K562 (cell line): ENCODE results near the gene KNCN. TPM values are rescaled to one million over a fixed set of nuclear protein-coding genes. Genes with fewer than 3 reads are reported as not detected.

Experiments
- NBN ChIP-seq: fragments of 450-650 bp; IDR thresholded peaks from 2 replicates; pipeline ENCODE4 v1.6.1; 2016; ENCODE audit warnings: low read depth, mild to moderate bottlenecking
- NFE2 ChIP-seq: IDR thresholded peaks from 2 replicates; pipeline ENCODE4 v1.6.1; 2014; ENCODE audit warnings: antibody characterized with exemption, low read depth
- NFXL1 ChIP-seq: fragments of 450-650 bp; formaldehyde crosslinking; IDR thresholded peaks from 2 replicates; pipeline ENCODE4 v1.4.0; 2021; ENCODE audit warnings: mild to moderate bottlenecking
- NRF1 ChIP-seq, 2 experiments: fragments of 450-650 bp; IDR thresholded peaks in 1 of 2; conservative IDR thresholded peaks in 1 of 2; 2 replicates each; pipeline ENCODE4 v1.6.1; 2014; ENCODE audit warnings: mild to moderate bottlenecking in 2 of 2
- PRMT5 ChIP-seq: sonication (generic); formaldehyde crosslinking; IDR thresholded peaks from 2 replicates; pipeline ENCODE4 v1.5.0; 2020; ENCODE audit warnings: missing genetic modification reagents
- PYGO2 ChIP-seq: fragments of 450-650 bp; IDR thresholded peaks from 2 replicates; pipeline ENCODE4 v1.6.1; 2016; ENCODE audit warnings: mild to moderate bottlenecking, missing genetic modification characterization, moderate library complexity, missing compliant biosample characterization
- SAFB2 ChIP-seq: fragments of 200-400 bp; formaldehyde crosslinking; IDR thresholded peaks from 2 replicates; pipeline ENCODE4 v1.6.1; 2018; ENCODE audit warnings: borderline replicate concordance, low read length, low read depth, moderate library complexity; ENCODE audit not compliant: severe bottlenecking
- ZBTB7A ChIP-seq: IDR thresholded peaks from 2 replicates; pipeline ENCODE4 v1.6.1; 2011; ENCODE audit warnings: low read depth, mild to moderate bottlenecking, low read length, moderate library complexity, borderline replicate concordance; ENCODE audit not compliant: control insufficient read depth
- ZNF165 ChIP-seq: fragments of 250-450 bp; sonication (Bioruptor Pico); IDR thresholded peaks from 2 replicates; pipeline ENCODE4 v1.4.0; 2020; ENCODE audit warnings: borderline replicate concordance
- ZNF444 ChIP-seq: fragments of 250-450 bp; sonication (Bioruptor Pico); IDR thresholded peaks from 2 replicates; pipeline ENCODE4 v1.4.0; 2020; ENCODE audit warnings: mild to moderate bottlenecking, moderate library complexity
- polyA plus RNA-seq, 8 experiments: library from polyadenylated mRNA; depleted of rRNA in 4 of 8; stranded (reverse) in 5 of 8; unstranded in 3 of 8; fragments of >200 nt; fragmentation: Nextera tagmentation in 2 of 8; fragmentation: Illumina TruSeq in 1 of 8; extraction: Ambion mirVana in 2 of 8; extraction: Trizol in 1 of 8; gene quantifications; 2 replicates each; pipeline versions ENCODE4 v1.2.1 to v1.2.3, GENCODE V29; 2011 to 2014; ENCODE audit warnings: inconsistent platforms in 1 of 8, missing spikeins in 1 of 8
- total RNA-seq, 7 experiments: library from RNA; depleted of rRNA in 6 of 7; stranded (reverse); fragments of >200 nt in 6 of 7; fragmentation: Illumina TruSeq in 2 of 7; extraction: Trizol in 2 of 7; gene quantifications; 2 replicates each; pipeline versions ENCODE4 v1.2.1 to v1.2.3, GENCODE V29; 2011 to 2021; ENCODE audit warnings: low replicate concordance in 1 of 7
- TF ChIP-seq, protein P1 (sequence below): IDR thresholded peaks from 2 replicates; pipeline ENCODE4 v1.6.1; 2012; ENCODE audit warnings: low read depth, low read length, improper control_type of control experiment, borderline replicate concordance
- TF ChIP-seq, protein P2 (sequence below), 2 experiments: IDR thresholded peaks; 2 replicates each; pipeline ENCODE4 v1.6.1; 2011; ENCODE audit warnings: borderline replicate concordance in 1 of 2, control low read depth in 1 of 2, low read depth in 1 of 2, low read length in 1 of 2, mild to moderate bottlenecking in 1 of 2, mixed read lengths in 1 of 2, moderate library complexity in 1 of 2; ENCODE audit not compliant: insufficient read depth in 1 of 2, insufficient read length in 1 of 2, poor library complexity in 1 of 2, severe bottlenecking in 1 of 2; ENCODE audit errors: extremely low read depth in 1 of 2
- TF ChIP-seq, protein P3 (sequence below): sonication (generic); IDR thresholded peaks from 2 replicates; pipeline ENCODE4 v1.6.1; 2016
- TF ChIP-seq, protein P4 (sequence below), 2 experiments: fragments of 250-450 bp in 1 of 2; fragments of 450-650 bp in 1 of 2; sonication (Bioruptor Pico) in 1 of 2; IDR thresholded peaks; 2 replicates each; pipeline versions ENCODE4 v1.6.1 to v1.8.0; 2016 to 2021; ENCODE audit warnings: mild to moderate bottlenecking in 2 of 2, moderate library complexity in 2 of 2, missing compliant biosample characterization in 1 of 2, missing genetic modification characterization in 1 of 2
- TF ChIP-seq, protein P5 (sequence below): fragments of 450-650 bp; IDR thresholded peaks from 2 replicates; pipeline ENCODE4 v1.6.1; 2016
- TF ChIP-seq, protein P6 (sequence below): sonication (generic); formaldehyde crosslinking; IDR thresholded peaks from 2 replicates; pipeline ENCODE4 v1.8.1; 2023; ENCODE audit warnings: mild to moderate bottlenecking, missing genetic modification reagents

Gene KNCN
- total and polyA plus RNA-seq, 9 of the 15 experiments (the other 6 are each of a cell fraction or from before 2014, with no cell fraction given) = not detected

DNA sequence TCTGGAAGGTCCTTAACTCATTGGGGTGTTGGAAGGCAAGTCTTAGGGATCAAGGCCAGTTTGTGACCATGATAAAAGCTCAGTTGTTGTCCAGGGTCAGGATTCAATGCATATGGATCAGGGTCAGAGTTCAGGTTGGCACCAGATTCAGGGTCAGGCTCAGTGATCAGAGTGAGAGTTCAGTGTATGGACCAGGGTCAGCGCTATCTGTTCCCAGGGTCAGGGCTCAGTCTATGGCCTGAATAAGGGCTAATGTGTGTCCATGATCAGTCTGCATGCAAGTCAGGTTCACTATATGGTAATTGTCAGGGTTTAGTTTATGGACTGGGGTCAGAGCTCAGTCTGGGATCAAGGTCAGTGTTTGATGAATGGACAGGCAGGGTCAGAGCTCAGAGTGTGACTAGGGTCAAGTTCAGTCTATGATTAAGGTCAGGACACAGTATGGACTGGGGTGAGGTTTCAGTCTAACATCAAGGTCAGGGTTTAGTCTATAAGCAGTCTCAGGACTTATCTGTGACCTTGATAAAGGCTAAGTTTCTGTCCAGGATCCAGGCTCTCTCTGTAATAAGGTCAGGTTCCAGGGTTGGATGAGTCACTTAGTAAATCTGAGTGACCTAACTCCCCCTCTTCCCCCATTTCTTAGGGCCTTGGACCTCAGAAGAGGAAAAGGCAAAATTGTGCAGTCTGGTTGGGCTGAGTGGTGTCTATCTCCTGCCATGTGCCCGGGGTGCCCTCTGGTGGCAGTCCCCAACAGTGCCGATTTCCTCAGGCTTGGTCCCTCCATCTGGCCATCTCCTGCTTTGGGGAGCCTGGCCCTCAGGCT lies 23.8 kb downstream of the KNCN start (continued):
- TF ChIP-seq, protein P1, sequence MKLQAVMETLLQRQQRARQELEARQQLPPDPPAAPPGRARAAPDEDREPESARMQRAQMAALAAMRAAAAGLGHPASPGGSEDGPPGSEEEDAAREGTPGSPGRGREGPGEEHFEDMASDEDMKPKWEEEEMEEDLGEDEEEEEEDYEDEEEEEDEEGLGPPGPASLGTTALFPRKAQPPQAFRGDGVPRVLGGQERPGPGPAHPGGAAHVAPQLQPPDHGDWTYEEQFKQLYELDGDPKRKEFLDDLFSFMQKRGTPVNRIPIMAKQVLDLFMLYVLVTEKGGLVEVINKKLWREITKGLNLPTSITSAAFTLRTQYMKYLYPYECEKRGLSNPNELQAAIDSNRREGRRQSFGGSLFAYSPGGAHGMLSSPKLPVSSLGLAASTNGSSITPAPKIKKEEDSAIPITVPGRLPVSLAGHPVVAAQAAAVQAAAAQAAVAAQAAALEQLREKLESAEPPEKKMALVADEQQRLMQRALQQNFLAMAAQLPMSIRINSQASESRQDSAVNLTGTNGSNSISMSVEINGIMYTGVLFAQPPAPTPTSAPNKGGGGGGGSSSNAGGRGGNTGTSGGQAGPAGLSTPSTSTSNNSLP = peak; percentile 84; the same call in 1 of the 2 replicates
- TF ChIP-seq, protein P2, sequence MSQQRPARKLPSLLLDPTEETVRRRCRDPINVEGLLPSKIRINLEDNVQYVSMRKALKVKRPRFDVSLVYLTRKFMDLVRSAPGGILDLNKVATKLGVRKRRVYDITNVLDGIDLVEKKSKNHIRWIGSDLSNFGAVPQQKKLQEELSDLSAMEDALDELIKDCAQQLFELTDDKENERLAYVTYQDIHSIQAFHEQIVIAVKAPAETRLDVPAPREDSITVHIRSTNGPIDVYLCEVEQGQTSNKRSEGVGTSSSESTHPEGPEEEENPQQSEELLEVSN (IDR thresholded peaks at IDR 0.05; ENCODE audit: borderline replicate concordance in 1 of 2, extremely low read depth in 1 of 2, insufficient read depth in 1 of 2, insufficient read length in 1 of 2, low read depth in 1 of 2, low read length in 1 of 2, poor library complexity in 1 of 2, severe bottlenecking in 1 of 2) = no peak
- TF ChIP-seq SAFB2 (no peak), NBN (peak; percentile 65; the same call in 1 of the 2 replicates), PRMT5 (CRISPR knock-in tag) (no peak), PYGO2 (tag) (no peak), ZNF165 (CRISPR knock-in tag) (no peak), NRF1 (conservative IDR thresholded peaks at IDR 0.05 in 1 of 2, IDR thresholded peaks at IDR 0.05 in 1 of 2) (no peak), NFE2 (0 out of 2 replicates have a peak, but pooled peaks have one; percentile 20), ZBTB7A (no peak), ZNF444 (CRISPR knock-in tag) (no peak), NFXL1 (no peak)
- TF ChIP-seq, protein P3, sequence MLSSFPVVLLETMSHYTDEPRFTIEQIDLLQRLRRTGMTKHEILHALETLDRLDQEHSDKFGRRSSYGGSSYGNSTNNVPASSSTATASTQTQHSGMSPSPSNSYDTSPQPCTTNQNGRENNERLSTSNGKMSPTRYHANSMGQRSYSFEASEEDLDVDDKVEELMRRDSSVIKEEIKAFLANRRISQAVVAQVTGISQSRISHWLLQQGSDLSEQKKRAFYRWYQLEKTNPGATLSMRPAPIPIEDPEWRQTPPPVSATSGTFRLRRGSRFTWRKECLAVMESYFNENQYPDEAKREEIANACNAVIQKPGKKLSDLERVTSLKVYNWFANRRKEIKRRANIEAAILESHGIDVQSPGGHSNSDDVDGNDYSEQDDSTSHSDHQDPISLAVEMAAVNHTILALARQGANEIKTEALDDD = peak; percentile 70; the same call in 1 of the 2 replicates
- TF ChIP-seq, protein P4, sequence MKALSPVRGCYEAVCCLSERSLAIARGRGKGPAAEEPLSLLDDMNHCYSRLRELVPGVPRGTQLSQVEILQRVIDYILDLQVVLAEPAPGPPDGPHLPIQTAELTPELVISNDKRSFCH (CRISPR knock-in tag; IDR thresholded peaks at IDR 0.05) = no peak
- TF ChIP-seq, protein P4 (tag; IDR thresholded peaks at IDR 0.05) = peak; percentile 67; the same call in 1 of the 2 replicates
- TF ChIP-seq, protein P5, sequence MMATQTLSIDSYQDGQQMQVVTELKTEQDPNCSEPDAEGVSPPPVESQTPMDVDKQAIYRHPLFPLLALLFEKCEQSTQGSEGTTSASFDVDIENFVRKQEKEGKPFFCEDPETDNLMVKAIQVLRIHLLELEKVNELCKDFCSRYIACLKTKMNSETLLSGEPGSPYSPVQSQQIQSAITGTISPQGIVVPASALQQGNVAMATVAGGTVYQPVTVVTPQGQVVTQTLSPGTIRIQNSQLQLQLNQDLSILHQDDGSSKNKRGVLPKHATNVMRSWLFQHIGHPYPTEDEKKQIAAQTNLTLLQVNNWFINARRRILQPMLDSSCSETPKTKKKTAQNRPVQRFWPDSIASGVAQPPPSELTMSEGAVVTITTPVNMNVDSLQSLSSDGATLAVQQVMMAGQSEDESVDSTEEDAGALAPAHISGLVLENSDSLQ = 0 out of 2 replicates have a peak, but pooled peaks have one; percentile 12
- TF ChIP-seq, protein P6, sequence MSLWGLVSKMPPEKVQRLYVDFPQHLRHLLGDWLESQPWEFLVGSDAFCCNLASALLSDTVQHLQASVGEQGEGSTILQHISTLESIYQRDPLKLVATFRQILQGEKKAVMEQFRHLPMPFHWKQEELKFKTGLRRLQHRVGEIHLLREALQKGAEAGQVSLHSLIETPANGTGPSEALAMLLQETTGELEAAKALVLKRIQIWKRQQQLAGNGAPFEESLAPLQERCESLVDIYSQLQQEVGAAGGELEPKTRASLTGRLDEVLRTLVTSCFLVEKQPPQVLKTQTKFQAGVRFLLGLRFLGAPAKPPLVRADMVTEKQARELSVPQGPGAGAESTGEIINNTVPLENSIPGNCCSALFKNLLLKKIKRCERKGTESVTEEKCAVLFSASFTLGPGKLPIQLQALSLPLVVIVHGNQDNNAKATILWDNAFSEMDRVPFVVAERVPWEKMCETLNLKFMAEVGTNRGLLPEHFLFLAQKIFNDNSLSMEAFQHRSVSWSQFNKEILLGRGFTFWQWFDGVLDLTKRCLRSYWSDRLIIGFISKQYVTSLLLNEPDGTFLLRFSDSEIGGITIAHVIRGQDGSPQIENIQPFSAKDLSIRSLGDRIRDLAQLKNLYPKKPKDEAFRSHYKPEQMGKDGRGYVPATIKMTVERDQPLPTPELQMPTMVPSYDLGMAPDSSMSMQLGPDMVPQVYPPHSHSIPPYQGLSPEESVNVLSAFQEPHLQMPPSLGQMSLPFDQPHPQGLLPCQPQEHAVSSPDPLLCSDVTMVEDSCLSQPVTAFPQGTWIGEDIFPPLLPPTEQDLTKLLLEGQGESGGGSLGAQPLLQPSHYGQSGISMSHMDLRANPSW (CRISPR knock-in tag) = 0 out of 2 replicates have a peak, but pooled peaks have one; percentile 72
